Lower lobe of right lung (tissue), 2 donors: ENCODE measurements around the gene SLC6A19. TPM values are rescaled to one million over a fixed set of nuclear protein-coding genes. Genes with fewer than 3 reads are reported as not detected.

ENCODE experiments used
- ATAC-seq, 2 donors: fragments of 200-7000 bp; cut with Tn5 transposase; one replicate each; pipeline ENCODE4 v1.9.1; 2020 to 2022; ENCODE audit warnings: mild to moderate bottlenecking in 2 of 2, moderate library complexity in 2 of 2
- DNase-seq: peaks from one replicate; pipeline ENCODE4 v3.0.0-alpha.2; 2020
- H3K27ac ChIP-seq: fragments of 200-600 bp; one replicate; pipeline ENCODE4 v1.8.0; 2022
- H3K27me3 ChIP-seq: fragments of 200-600 bp; one replicate; pipeline ENCODE4 v1.8.0; 2022; ENCODE audit warnings: low read depth
- H3K36me3 ChIP-seq: fragments of 200-600 bp; one replicate; pipeline ENCODE4 v1.8.0; 2022; ENCODE audit warnings: mild to moderate bottlenecking
- H3K4me1 ChIP-seq: fragments of 200-600 bp; one replicate; pipeline ENCODE4 v1.8.0; 2022
- H3K4me3 ChIP-seq: fragments of 200-600 bp; one replicate; pipeline ENCODE4 v1.8.0; 2022; ENCODE audit warnings: mild to moderate bottlenecking
- H3K9me3 ChIP-seq: fragments of 200-600 bp; one replicate; pipeline ENCODE4 v1.8.0; 2022
- intact Hi-C: fragments of 100-400 bp; cut with DNase I; formaldehyde crosslinking; loops from one replicate; pipeline ENCODE4 v1.11.0; 2022
- total RNA-seq: library from RNA; stranded (reverse); fragmentation: NEBNext Ultra II Directional; extraction: Animal tissue kit (Norgen Biotek cat#: 25700); gene quantifications from one replicate; pipeline ENCODE4 v1.2.1, GENCODE V29; 2021
- TF ChIP-seq, protein P1 (sequence below): fragments of 200-600 bp; IDR thresholded peaks from one replicate; pipeline ENCODE4 v1.8.0; 2022; ENCODE audit warnings: antibody characterized with exemption, mild to moderate bottlenecking
- donor health status: DM: no; HTN: yes; CAD: no; lungs with severe emphysema.

Gene SLC6A19
- total RNA-seq, 1 donor from 2014 or later, result not detected

DNA sequence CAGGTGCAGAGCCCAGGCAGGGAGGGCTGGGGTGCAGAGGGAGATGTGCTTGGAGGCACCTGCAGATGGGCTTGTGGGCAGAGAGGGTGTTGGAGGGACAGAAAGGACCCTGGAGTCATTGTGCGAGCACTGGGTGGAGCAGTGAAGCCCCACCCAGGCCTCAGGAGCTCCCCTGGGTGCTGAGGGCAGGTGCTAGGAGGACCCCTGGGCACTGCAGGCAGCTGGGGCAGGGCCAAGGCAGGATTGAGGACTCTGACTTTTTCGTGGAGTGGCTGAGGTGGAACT, 13.5 kb downstream of the SLC6A19 start:
- H3K4me3 ChIP-seq, result no peak overlapping the region

GRCh38 chr5:1215320-1216096, 14.1 kb downstream of the SLC6A19 start:
- Histone ChIP-seq H3K27me3 (no peaks in the 10 kb centered on the region), H3K9me3 (no peaks in the 10 kb centered on the region), H3K4me1 (no peaks in the 10 kb centered on the region), H3K4me3 (no peak overlapping the region), H3K36me3 (no peaks in the 10 kb centered on the region), H3K27ac (no peak overlapping the region)
- TF ChIP-seq, protein P1, sequence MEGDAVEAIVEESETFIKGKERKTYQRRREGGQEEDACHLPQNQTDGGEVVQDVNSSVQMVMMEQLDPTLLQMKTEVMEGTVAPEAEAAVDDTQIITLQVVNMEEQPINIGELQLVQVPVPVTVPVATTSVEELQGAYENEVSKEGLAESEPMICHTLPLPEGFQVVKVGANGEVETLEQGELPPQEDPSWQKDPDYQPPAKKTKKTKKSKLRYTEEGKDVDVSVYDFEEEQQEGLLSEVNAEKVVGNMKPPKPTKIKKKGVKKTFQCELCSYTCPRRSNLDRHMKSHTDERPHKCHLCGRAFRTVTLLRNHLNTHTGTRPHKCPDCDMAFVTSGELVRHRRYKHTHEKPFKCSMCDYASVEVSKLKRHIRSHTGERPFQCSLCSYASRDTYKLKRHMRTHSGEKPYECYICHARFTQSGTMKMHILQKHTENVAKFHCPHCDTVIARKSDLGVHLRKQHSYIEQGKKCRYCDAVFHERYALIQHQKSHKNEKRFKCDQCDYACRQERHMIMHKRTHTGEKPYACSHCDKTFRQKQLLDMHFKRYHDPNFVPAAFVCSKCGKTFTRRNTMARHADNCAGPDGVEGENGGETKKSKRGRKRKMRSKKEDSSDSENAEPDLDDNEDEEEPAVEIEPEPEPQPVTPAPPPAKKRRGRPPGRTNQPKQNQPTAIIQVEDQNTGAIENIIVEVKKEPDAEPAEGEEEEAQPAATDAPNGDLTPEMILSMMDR, result no peak
- DNase-seq (peak; percentile 25), ATAC-seq (no peak)
- intact Hi-C loops, result no loop called here

More for the DNA sequence above, 13.5 kb downstream of the SLC6A19 start:
- no peaks in the 10 kb centered on the region for H3K36me3 ChIP-seq
- no peaks in the 10 kb centered on the region for H3K9me3 ChIP-seq
- H3K4me1 ChIP-seq, result no peaks in the 10 kb centered on the region
- ATAC-seq (no peak), DNase-seq (peak; percentile 14)
- intact Hi-C loops, result no loop called here
- H3K27me3 ChIP-seq, result no peaks in the 10 kb centered on the region
- TF ChIP-seq, protein P1, result no peak
- H3K27ac ChIP-seq, result no peak overlapping the region

DNA sequence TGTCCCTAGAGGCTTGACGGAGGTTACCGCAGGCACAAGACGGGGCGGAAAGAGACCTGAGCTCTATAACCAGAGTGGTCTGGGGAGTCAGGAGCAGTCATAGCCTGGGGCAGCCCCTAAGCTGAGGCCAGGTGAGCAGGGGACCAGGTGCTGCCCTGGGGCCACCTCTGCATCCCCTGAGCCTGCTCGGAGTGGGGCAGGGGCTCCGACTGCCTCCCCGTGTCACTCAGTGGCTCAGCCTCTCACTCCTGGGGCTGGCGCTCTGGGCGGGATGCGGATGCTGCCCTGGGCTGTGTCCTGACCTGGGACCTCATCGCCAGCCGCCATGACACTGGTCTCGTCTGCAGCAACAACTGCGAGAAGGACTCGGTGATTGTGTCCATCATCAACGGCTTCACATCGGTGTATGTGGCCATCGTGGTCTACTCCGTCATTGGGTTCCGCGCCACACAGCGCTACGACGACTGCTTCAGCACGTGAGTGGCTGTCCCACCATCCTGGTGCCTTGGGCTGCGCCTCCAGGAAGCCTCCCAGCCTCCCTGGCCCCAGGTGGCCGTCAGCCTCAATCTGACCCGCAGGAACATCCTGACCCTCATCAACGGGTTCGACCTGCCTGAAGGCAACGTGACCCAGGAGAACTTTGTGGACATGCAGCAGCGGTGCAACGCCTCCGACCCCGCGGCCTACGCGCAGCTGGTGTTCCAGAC, 15.0 kb downstream of the SLC6A19 start:
- Histone ChIP-seq H3K36me3 (no peaks in the 10 kb centered on the region), H3K4me1 (no peaks in the 10 kb centered on the region), H3K27me3 (no peaks in the 10 kb centered on the region), H3K4me3 (no peak overlapping the region), H3K9me3 (no peaks in the 10 kb centered on the region), H3K27ac (no peak overlapping the region)
- ATAC-seq (no peak), DNase-seq (no peak)
- intact Hi-C loops, result no loop called here
- TF ChIP-seq, protein P1, result no peak

DNA sequence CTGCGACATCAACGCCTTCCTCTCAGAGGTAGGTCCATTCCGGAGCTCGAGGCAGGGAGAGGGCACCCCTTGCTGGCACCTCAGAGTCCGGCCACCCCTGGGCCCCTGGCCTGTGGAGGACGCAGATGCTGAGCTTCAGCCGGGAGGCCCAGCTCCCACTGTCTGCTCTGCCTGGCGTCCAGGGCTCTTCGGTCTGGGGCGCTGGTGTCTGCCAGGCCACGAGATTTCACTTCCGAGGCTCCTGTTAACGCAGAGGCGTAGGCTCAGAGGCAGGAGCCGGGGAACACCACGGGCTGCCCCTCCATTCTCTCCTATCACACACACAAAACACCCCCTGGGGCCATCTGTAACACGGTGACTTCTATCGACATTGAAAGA, 15.5 kb downstream of the SLC6A19 start:
- Histone ChIP-seq H3K27me3 (no peaks in the 10 kb centered on the region), H3K27ac (no peak overlapping the region), H3K9me3 (no peaks in the 10 kb centered on the region), H3K36me3 (no peaks in the 10 kb centered on the region), H3K4me1 (no peaks in the 10 kb centered on the region), H3K4me3 (no peak overlapping the region)
- intact Hi-C loops, result no loop called here
- ATAC-seq (no peak), DNase-seq (no peak)
- TF ChIP-seq, protein P1, result no peak

DNA sequence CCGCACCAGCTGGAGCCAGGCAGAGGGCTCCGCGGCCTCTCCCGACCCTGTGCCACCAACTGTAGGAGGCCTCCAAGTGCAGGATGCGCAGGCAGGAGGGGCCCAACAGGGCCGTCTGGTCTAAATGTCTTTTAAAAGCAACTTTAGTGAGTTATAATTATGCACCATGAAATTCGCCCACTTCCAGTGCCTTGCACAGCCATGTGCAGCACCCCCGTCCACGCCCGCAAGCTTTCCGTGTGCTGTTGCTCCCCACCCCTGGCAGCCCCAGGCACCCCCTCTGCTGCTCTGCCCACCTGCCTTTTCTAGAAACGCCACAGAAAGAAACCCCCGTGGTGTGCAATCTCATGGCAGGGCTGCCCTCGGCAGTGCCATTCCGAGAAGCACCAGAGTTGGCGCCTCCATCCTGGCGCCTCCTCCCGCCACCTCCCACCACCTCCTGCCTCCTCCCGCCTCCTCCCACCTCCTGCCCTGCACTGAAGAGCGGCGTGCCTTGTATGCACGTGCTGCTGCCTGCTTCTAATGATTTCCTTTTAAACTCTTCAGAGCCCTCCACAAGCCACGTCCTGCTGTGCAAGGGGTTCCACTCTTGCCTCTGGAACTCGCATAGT, 16.3 kb downstream of the SLC6A19 start:
- H3K9me3 ChIP-seq, result no peaks in the 10 kb centered on the region
- H3K27me3 ChIP-seq, result no peaks in the 10 kb centered on the region
- H3K4me3 ChIP-seq, result no peak overlapping the region
- H3K4me1 ChIP-seq, result no peaks in the 10 kb centered on the region
- ATAC-seq, result no peak
- DNase-seq, result no peak
- TF ChIP-seq, protein P1, result no peak
- H3K36me3 ChIP-seq, result no peaks in the 10 kb centered on the region
- no peak overlapping the region for H3K27ac ChIP-seq
- intact Hi-C loops, result no loop called here
